GM18498 (cell line): Measurements from ENCODE around the gene TCAP.

Experiments
- ATAC-seq: cut with Tn5 transposase; IDR thresholded peaks from one replicate; pipeline ENCODE4 v1.9.1; 2021; ENCODE audit warnings: mild to moderate bottlenecking, moderate library complexity; ENCODE audit not compliant: unreplicated experiment

TCAP gene

GRCh38 chr17:39664581-39665561 lies at the start of gene TCAP:
TSS of gene TCAP (plus strand) at chr17:39665349. CDS start at chr17:39665360, 11 bp downstream.
- ATAC-seq = no peak

- no peak for ATAC-seq
Measured at GRCh38 chr17:39615434-39615833, 49.7 kb upstream of the TCAP start.

GRCh38 chr17:39617100-39617445 lies 48.1 kb upstream of the TCAP start:
- no peak for ATAC-seq

- ATAC-seq = peak; percentile 37
Measured at GRCh38 chr17:39617446-39618245, 47.5 kb upstream of the TCAP start.

- ATAC-seq = no peak
Measured at GRCh38 chr17:39618246-39618913, 46.8 kb upstream of the TCAP start.

GRCh38 chr17:39618956-39619785 lies 46.0 kb upstream of the TCAP start:
- no peak for ATAC-seq

GRCh38 chr17:39619786-39620101 lies 45.4 kb upstream of the TCAP start:
- no peak for ATAC-seq

GRCh38 chr17:39621523-39622379 lies 43.4 kb upstream of the TCAP start:
- ATAC-seq = peak; percentile 60

GRCh38 chr17:39622380-39623006 lies 42.7 kb upstream of the TCAP start:
- peak; percentile 13 for ATAC-seq

GRCh38 chr17:39623356-39623950 lies 41.7 kb upstream of the TCAP start:
- peak; percentile 50 for ATAC-seq

GRCh38 chr17:39624313-39624712 lies 40.8 kb upstream of the TCAP start:
- ATAC-seq = no peak

- ATAC-seq = no peak
Measured at GRCh38 chr17:39625198-39625785, 39.9 kb upstream of the TCAP start.

- no peak for ATAC-seq
Measured at GRCh38 chr17:39626171-39627046, 38.7 kb upstream of the TCAP start, which contains the start of gene PPP1R1B. TSS of gene PPP1R1B (plus strand) at chr17:39626952. CDS start at chr17:39627393, 441 bp downstream.

GRCh38 chr17:39627047-39627711 lies 38.0 kb upstream of the TCAP start:
- ATAC-seq = no peak

- ATAC-seq = no peak
Measured at GRCh38 chr17:39627712-39628516, 37.2 kb upstream of the TCAP start.
